Neural cell (in vitro differentiated cells): Measurements from ENCODE around the gene C3orf85. TPM values are rescaled to one million over a fixed set of nuclear protein-coding genes. Genes with fewer than 3 reads are reported as not detected.

Experiments
- H2AFZ ChIP-seq: fragments of 200-600, 300-800 bp; sonication (generic), shearing (Covaris generic); 2 replicates; pipeline ENCODE4 v1.6.0; 2014; ENCODE audit warnings: low read depth, mild to moderate bottlenecking, antibody characterized with exemption, low read length, moderate library complexity
- H3F3A ChIP-seq: fragments of 200-600 bp; shearing (Covaris generic); 2 replicates; pipeline ENCODE4 v1.6.1; 2016; ENCODE audit warnings: mild to moderate bottlenecking, moderate library complexity, mixed read lengths, antibody characterized with exemption, low read length; ENCODE audit not compliant: insufficient read depth, poor library complexity, severe bottlenecking
- H3K27ac ChIP-seq: fragments of 200-600, 300-800 bp; sonication (generic), shearing (Covaris generic); 2 replicates; pipeline ENCODE4 v1.5.1; 2014; ENCODE audit warnings: mild to moderate bottlenecking, low read length, moderate library complexity
- H3K27me3 ChIP-seq: fragments of 300-800, 200-600 bp; sonication (generic), shearing (Covaris generic); 2 replicates; pipeline ENCODE4 v1.6.0; 2014; ENCODE audit warnings: mild to moderate bottlenecking, low read depth, low read length, moderate library complexity; ENCODE audit not compliant: insufficient read depth
- H3K36me3 ChIP-seq: fragments of 300-800, 200-600 bp; sonication (generic), shearing (Covaris generic); 2 replicates; pipeline ENCODE4 v1.5.1; 2014; ENCODE audit warnings: mild to moderate bottlenecking, antibody characterized with exemption, low read length, moderate library complexity; ENCODE audit not compliant: insufficient read depth
- H3K4me2 ChIP-seq: fragments of 300-800, 200-600 bp; sonication (generic), shearing (Covaris generic); 2 replicates; pipeline ENCODE4 v1.6.0; 2014; ENCODE audit warnings: mild to moderate bottlenecking, low read length
- H3K4me3 ChIP-seq: fragments of 300-800, 200-600 bp; sonication (generic), shearing (Covaris generic); 2 replicates; pipeline ENCODE4 v1.5.1; 2014; ENCODE audit warnings: mild to moderate bottlenecking, low read length, moderate library complexity
- H3K79me2 ChIP-seq: fragments of 200-600 bp; shearing (Covaris generic); replicated peaks from 2 replicates; pipeline ENCODE4 v1.6.0; 2014; ENCODE audit warnings: mild to moderate bottlenecking, low read length, moderate library complexity; ENCODE audit not compliant: insufficient read depth
- H3K9ac ChIP-seq: fragments of 300-800, 200-600 bp; sonication (generic), shearing (Covaris generic); 2 replicates; pipeline ENCODE4 v1.6.1; 2016; ENCODE audit warnings: mild to moderate bottlenecking, low read length, mixed read lengths
- H3K9me2 ChIP-seq: fragments of 200-600 bp; shearing (Covaris generic); 2 replicates; pipeline ENCODE4 v1.6.1; 2016; ENCODE audit warnings: mild to moderate bottlenecking, low read length, mixed read lengths; ENCODE audit not compliant: insufficient read depth
- H3K9me3 ChIP-seq: fragments of 200-600, 300-800 bp; sonication (generic), shearing (Covaris generic); 2 replicates; pipeline ENCODE4 v1.6.1; 2016; ENCODE audit warnings: mild to moderate bottlenecking, mixed run types, low read length, moderate library complexity, mixed read lengths
- H4K20me1 ChIP-seq: fragments of 200-600 bp; shearing (Covaris generic); 2 replicates; pipeline ENCODE4 v1.6.1; 2016; ENCODE audit warnings: mild to moderate bottlenecking, mixed run types; ENCODE audit not compliant: insufficient read depth
- EP300 ChIP-seq: fragments of 450-650 bp; conservative IDR thresholded peaks from 2 replicates; pipeline ENCODE4 v1.6.1; 2014; ENCODE audit warnings: antibody characterized with exemption, mild to moderate bottlenecking, moderate library complexity; ENCODE audit not compliant: poor library complexity, severe bottlenecking
- EZH2 ChIP-seq: fragments of 200-600, 300-800 bp; shearing (Covaris generic), sonication (generic); IDR thresholded peaks from 2 replicates; pipeline ENCODE4 v1.6.1; 2014; ENCODE audit warnings: antibody characterized with exemption, low read length, borderline replicate concordance, mild to moderate bottlenecking; ENCODE audit not compliant: insufficient read depth, poor library complexity, severe bottlenecking
- MXI1 ChIP-seq: fragments of 450-650 bp; conservative IDR thresholded peaks from 2 replicates; pipeline ENCODE4 v1.6.1; 2014; ENCODE audit warnings: antibody characterized with exemption, mild to moderate bottlenecking; ENCODE audit not compliant: poor library complexity, severe bottlenecking
- POLR2AphosphoS5 ChIP-seq: IDR thresholded peaks from 2 replicates; pipeline ENCODE4 v1.6.1; 2012
- RAD21 ChIP-seq: fragments of 450-650 bp; conservative IDR thresholded peaks from 2 replicates; pipeline ENCODE4 v1.6.1; 2014; ENCODE audit warnings: antibody characterized with exemption, mild to moderate bottlenecking, moderate library complexity
- SMC3 ChIP-seq: fragments of 450-650 bp; conservative IDR thresholded peaks from 2 replicates; pipeline ENCODE4 v1.6.1; 2014; ENCODE audit warnings: antibody characterized with exemption, mild to moderate bottlenecking, moderate library complexity; ENCODE audit not compliant: poor library complexity
- TAF1 ChIP-seq: IDR thresholded peaks from 2 replicates; pipeline ENCODE4 v1.6.1; 2012; ENCODE audit warnings: low read depth
- polyA minus RNA-seq: library from RNA; depleted of rRNA, polyadenylated mRNA; stranded (reverse); fragments of >200 nt; gene quantifications from 2 replicates; pipeline ENCODE4 v1.2.3, GENCODE V29; 2014
- polyA plus RNA-seq: library from polyadenylated mRNA; depleted of rRNA; stranded (reverse); fragments of >200 nt; gene quantifications from 2 replicates; pipeline ENCODE4 v1.2.3, GENCODE V29; 2014
- TF ChIP-seq, protein P1 (sequence below): IDR thresholded peaks from 2 replicates; pipeline ENCODE4 v1.6.1; 2012; ENCODE audit warnings: borderline replicate concordance
- TF ChIP-seq, protein P2 (sequence below): fragments of 450-650 bp; IDR thresholded peaks from 2 replicates; pipeline ENCODE4 v1.5.1; 2014; ENCODE audit warnings: antibody characterized with exemption, mild to moderate bottlenecking, moderate library complexity; ENCODE audit not compliant: poor library complexity, severe bottlenecking

Gene C3orf85, protein sequence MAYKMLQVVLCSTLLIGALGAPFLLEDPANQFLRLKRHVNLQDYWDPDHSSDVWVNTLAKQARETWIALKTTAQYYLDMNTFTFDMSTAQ
- polyA plus RNA-seq (not detected in 2 replicates), polyA minus RNA-seq (not detected in 2 replicates)

DNA sequence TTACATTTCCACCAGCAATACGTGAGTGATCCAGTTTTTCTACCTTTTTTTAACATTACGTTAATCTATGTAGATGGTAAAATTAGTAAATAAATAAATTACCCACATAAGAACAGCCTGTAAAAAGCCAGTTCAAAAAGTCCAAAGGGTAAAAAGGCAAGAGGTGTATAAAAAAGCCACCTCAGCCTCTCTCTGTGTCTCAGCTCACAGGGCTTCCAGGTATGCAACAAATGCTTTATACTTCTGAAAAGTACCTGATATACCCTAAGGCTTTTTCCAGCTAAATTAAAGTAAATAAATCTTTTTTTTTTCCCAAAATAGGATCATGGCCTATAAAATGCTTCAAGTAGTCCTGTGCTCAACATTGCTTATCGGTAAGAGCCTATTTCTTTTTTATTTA lies at the start of gene C3orf85:
Gene C3orf85 (plus strand): TSS at position 197 of the 400 bp plus-strand sequence. CDS start 129 bp downstream, at position 326.
- TF ChIP-seq EZH2 (no peak), TAF1 (no peak)
- Histone ChIP-seq H3K27ac (no peak within 1 kb of the TSS), H4K20me1 (no peaks in the 10 kb centered on the region), H3K36me3 (no peaks in the 10 kb centered on the region), H3K9ac (no peak within 1 kb of the TSS), H3K27me3 (no peaks in the 10 kb centered on the region), H3K9me2 (no peaks in the 10 kb centered on the region), H3K4me3 (no peak within 1 kb of the TSS), H2AFZ (no peak within 1 kb of the TSS), H3K79me2 (no peaks in the 10 kb centered on the region), H3F3A (no peaks in the 10 kb centered on the region), H3K9me3 (no peaks in the 10 kb centered on the region), H3K4me2 (no peak within 1 kb of the TSS)

DNA sequence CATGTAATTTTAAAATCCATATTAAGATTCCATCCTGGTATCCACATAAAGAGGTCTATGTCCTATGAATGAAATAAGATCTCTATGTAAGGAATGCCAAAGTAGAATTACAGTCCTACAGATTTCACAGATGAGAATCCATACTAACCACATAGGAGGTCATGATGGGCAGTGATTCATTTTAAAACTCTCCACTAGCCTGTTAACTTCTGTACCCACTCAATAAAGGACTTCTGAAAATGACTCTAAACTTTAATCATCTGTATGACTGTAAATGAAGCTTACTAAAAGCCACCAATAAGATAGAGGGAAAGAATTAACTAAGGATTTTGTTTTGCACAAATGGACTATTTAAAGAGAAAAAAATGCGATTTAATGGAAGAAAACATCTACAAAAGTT lies 47.3 kb upstream of the C3orf85 start:
- H2AFZ ChIP-seq: no peak overlapping the region
- no peak overlapping the region for H3K27ac ChIP-seq
- H4K20me1 ChIP-seq: no peaks in the 10 kb centered on the region
- H3K27me3 ChIP-seq: no peaks in the 10 kb centered on the region
- H3K9me3 ChIP-seq: no peaks in the 10 kb centered on the region
- H3K4me3 ChIP-seq: no peak overlapping the region
- TF ChIP-seq SMC3 (no peak), EZH2 (no peak), POLR2AphosphoS5 (no peak), MXI1 (no peak), RAD21 (no peak), TAF1 (no peak), EP300 (no peak)
- TF ChIP-seq, protein P1, sequence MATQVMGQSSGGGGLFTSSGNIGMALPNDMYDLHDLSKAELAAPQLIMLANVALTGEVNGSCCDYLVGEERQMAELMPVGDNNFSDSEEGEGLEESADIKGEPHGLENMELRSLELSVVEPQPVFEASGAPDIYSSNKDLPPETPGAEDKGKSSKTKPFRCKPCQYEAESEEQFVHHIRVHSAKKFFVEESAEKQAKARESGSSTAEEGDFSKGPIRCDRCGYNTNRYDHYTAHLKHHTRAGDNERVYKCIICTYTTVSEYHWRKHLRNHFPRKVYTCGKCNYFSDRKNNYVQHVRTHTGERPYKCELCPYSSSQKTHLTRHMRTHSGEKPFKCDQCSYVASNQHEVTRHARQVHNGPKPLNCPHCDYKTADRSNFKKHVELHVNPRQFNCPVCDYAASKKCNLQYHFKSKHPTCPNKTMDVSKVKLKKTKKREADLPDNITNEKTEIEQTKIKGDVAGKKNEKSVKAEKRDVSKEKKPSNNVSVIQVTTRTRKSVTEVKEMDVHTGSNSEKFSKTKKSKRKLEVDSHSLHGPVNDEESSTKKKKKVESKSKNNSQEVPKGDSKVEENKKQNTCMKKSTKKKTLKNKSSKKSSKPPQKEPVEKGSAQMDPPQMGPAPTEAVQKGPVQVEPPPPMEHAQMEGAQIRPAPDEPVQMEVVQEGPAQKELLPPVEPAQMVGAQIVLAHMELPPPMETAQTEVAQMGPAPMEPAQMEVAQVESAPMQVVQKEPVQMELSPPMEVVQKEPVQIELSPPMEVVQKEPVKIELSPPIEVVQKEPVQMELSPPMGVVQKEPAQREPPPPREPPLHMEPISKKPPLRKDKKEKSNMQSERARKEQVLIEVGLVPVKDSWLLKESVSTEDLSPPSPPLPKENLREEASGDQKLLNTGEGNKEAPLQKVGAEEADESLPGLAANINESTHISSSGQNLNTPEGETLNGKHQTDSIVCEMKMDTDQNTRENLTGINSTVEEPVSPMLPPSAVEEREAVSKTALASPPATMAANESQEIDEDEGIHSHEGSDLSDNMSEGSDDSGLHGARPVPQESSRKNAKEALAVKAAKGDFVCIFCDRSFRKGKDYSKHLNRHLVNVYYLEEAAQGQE: no peak
- TF ChIP-seq, protein P2, sequence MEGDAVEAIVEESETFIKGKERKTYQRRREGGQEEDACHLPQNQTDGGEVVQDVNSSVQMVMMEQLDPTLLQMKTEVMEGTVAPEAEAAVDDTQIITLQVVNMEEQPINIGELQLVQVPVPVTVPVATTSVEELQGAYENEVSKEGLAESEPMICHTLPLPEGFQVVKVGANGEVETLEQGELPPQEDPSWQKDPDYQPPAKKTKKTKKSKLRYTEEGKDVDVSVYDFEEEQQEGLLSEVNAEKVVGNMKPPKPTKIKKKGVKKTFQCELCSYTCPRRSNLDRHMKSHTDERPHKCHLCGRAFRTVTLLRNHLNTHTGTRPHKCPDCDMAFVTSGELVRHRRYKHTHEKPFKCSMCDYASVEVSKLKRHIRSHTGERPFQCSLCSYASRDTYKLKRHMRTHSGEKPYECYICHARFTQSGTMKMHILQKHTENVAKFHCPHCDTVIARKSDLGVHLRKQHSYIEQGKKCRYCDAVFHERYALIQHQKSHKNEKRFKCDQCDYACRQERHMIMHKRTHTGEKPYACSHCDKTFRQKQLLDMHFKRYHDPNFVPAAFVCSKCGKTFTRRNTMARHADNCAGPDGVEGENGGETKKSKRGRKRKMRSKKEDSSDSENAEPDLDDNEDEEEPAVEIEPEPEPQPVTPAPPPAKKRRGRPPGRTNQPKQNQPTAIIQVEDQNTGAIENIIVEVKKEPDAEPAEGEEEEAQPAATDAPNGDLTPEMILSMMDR: no peak
- no peak overlapping the region for H3K9ac ChIP-seq
- no peak overlapping the region for H3K4me2 ChIP-seq
- H3K79me2 ChIP-seq: no peaks in the 10 kb centered on the region
- no peaks in the 10 kb centered on the region for H3K36me3 ChIP-seq
- H3F3A ChIP-seq: no peaks in the 10 kb centered on the region
- no peaks in the 10 kb centered on the region for H3K9me2 ChIP-seq

DNA sequence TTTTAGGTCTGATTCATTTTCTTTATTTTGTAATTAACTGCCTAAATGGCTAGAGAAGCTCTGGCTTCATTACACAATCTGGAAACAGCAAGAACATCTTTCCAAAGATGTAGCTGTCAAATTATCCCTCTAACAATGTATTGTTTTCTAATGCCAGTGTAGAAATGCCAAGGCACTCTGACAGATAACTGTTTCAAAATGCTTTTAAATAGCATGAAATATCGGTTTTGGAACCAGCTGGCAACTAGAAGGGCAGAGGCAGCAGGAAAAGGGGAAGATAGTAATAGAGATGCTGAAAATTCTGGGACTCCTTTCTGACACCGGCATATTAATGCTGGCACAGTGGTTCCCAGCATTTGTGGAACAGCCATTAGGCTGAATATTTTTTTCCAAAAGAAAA lies 44.7 kb upstream of the C3orf85 start:
- H3K36me3 ChIP-seq: no peaks in the 10 kb centered on the region
- no peak overlapping the region for H3K27ac ChIP-seq
- H3F3A ChIP-seq: no peaks in the 10 kb centered on the region
- H3K9me3 ChIP-seq: no peaks in the 10 kb centered on the region
- no peak overlapping the region for H3K9ac ChIP-seq
- no peaks in the 10 kb centered on the region for H3K27me3 ChIP-seq
- no peak overlapping the region for H3K4me3 ChIP-seq
- no peaks in the 10 kb centered on the region for H3K9me2 ChIP-seq
- no peaks in the 10 kb centered on the region for H3K79me2 ChIP-seq
- H3K4me2 ChIP-seq: no peak overlapping the region
- no peak for TF ChIP-seq POLR2AphosphoS5
- no peak for TF ChIP-seq TAF1
- TF ChIP-seq, protein P2: no peak
- TF ChIP-seq SMC3: no peak
- TF ChIP-seq MXI1: no peak
- TF ChIP-seq EP300: no peak
- TF ChIP-seq RAD21: no peak
- TF ChIP-seq, protein P1: no peak
- TF ChIP-seq EZH2: no peak
- H4K20me1 ChIP-seq: no peaks in the 10 kb centered on the region
- H2AFZ ChIP-seq: no peak overlapping the region
